H9 (cell line): ENCODE results near the gene ARVCF. TPM values are rescaled to one million over a fixed set of nuclear protein-coding genes. Genes with fewer than 3 reads are reported as not detected.

Experiments
- DNase-seq: peaks from one replicate; pipeline ENCODE4 v3.0.0-alpha.2; 2017
- H2AFZ ChIP-seq: one replicate; pipeline ENCODE4 v1.6.1; 2013; ENCODE audit warnings: mild to moderate bottlenecking, low read length, control low read depth, moderate library complexity
- H2AK5ac ChIP-seq: 2 replicates; pipeline ENCODE4 v1.6.1; 2013; ENCODE audit warnings: low read length, control low read depth, mixed read lengths; ENCODE audit not compliant: insufficient read length
- H2BK120ac ChIP-seq: one replicate; pipeline ENCODE4 v1.6.1; 2013; ENCODE audit warnings: low read depth, mild to moderate bottlenecking, low read length, control low read depth, inconsistent platforms; ENCODE audit not compliant: poor library complexity, severe bottlenecking
- H2BK12ac ChIP-seq: 2 replicates; pipeline ENCODE4 v1.6.1; 2013; ENCODE audit warnings: low read length, control low read depth, mixed read lengths, low read depth; ENCODE audit not compliant: insufficient read length
- H2BK15ac ChIP-seq: 2 replicates; pipeline ENCODE4 v1.6.1; 2013; ENCODE audit warnings: low read depth, low read length, control low read depth
- H2BK20ac ChIP-seq: one replicate; pipeline ENCODE4 v1.6.1; 2013; ENCODE audit warnings: low read depth, mild to moderate bottlenecking, low read length, control low read depth, inconsistent platforms; ENCODE audit not compliant: poor library complexity, severe bottlenecking
- H2BK5ac ChIP-seq: 2 replicates; pipeline ENCODE4 v1.6.1; 2013; ENCODE audit warnings: low read length, control low read depth, mixed read lengths; ENCODE audit not compliant: insufficient read length
- H3K14ac ChIP-seq: 2 replicates; pipeline ENCODE4 v1.6.1; 2013; ENCODE audit warnings: low read length, control low read depth; ENCODE audit not compliant: insufficient read depth
- H3K18ac ChIP-seq: 2 replicates; pipeline ENCODE4 v1.6.1; 2013; ENCODE audit warnings: low read depth, mild to moderate bottlenecking, mixed read lengths, low read length, control low read depth; ENCODE audit not compliant: insufficient read length
- H3K23ac ChIP-seq: 2 replicates; pipeline ENCODE4 v1.6.1; 2013; ENCODE audit warnings: low read length, control low read depth, mixed read lengths, low read depth; ENCODE audit not compliant: insufficient read length
- H3K23me2 ChIP-seq: 2 replicates; pipeline ENCODE4 v1.6.1; 2013; ENCODE audit warnings: low read depth, mild to moderate bottlenecking, mixed read lengths, low read length, control low read depth; ENCODE audit not compliant: insufficient read length, poor library complexity, severe bottlenecking
- H3K27ac ChIP-seq: 2 replicates; pipeline ENCODE4 v1.5.1; 2013; ENCODE audit warnings: low read length, control low read depth, mixed read lengths, low read depth; ENCODE audit not compliant: insufficient read length
- H3K27me3 ChIP-seq: 2 replicates; pipeline ENCODE4 v1.6.1; 2013; ENCODE audit warnings: low read length, control low read depth, inconsistent platforms; ENCODE audit not compliant: insufficient read depth
- H3K4ac ChIP-seq: 2 replicates; pipeline ENCODE4 v1.6.1; 2013; ENCODE audit warnings: low read depth, mild to moderate bottlenecking, control low read depth, inconsistent platforms, low read length, moderate library complexity
- H3K4me1 ChIP-seq: 2 replicates; pipeline ENCODE4 v1.6.1; 2013; ENCODE audit warnings: low read length, control low read depth, inconsistent platforms; ENCODE audit not compliant: insufficient read depth
- H3K4me2 ChIP-seq: 2 replicates; pipeline ENCODE4 v1.6.1; 2013; ENCODE audit warnings: low read length, control low read depth, mixed read lengths; ENCODE audit not compliant: insufficient read length, insufficient read depth
- H3K56ac ChIP-seq: 2 replicates; pipeline ENCODE4 v1.6.1; 2013; ENCODE audit warnings: low read depth, mild to moderate bottlenecking, mixed read lengths, low read length, control low read depth; ENCODE audit not compliant: insufficient read length
- H3K79me1 ChIP-seq: 2 replicates; pipeline ENCODE4 v1.6.1; 2013; ENCODE audit warnings: low read depth, mild to moderate bottlenecking, moderate library complexity, low read length, control low read depth, inconsistent platforms; ENCODE audit not compliant: insufficient read depth, poor library complexity, severe bottlenecking
- H3K79me2 ChIP-seq: 2 replicates; pipeline ENCODE4 v1.6.1; 2013; ENCODE audit warnings: low read length, control low read depth, inconsistent platforms; ENCODE audit not compliant: insufficient read depth
- H3K9ac ChIP-seq: 2 replicates; pipeline ENCODE4 v1.6.1; 2013; ENCODE audit warnings: low read length, control low read depth, mixed read lengths; ENCODE audit not compliant: insufficient read length; ENCODE audit errors: extremely low read depth
- H3K9me3 ChIP-seq: one replicate; pipeline ENCODE4 v1.6.1; 2013; ENCODE audit warnings: low read depth, low read length, inconsistent platforms; ENCODE audit not compliant: control insufficient read depth
- H3T11ph ChIP-seq: one replicate; pipeline ENCODE4 v1.6.1; 2013; ENCODE audit warnings: mild to moderate bottlenecking, low read length, control low read depth, inconsistent platforms
- H4K20me1 ChIP-seq: one replicate; pipeline ENCODE4 v1.6.1; 2013; ENCODE audit not compliant: control insufficient read depth, insufficient read length, insufficient read depth
- H4K5ac ChIP-seq: 2 replicates; pipeline ENCODE4 v1.6.1; 2013; ENCODE audit warnings: low read depth, mild to moderate bottlenecking, mixed read lengths, low read length, control low read depth; ENCODE audit not compliant: insufficient read length
- H4K8ac ChIP-seq: replicated peaks from 2 replicates; pipeline ENCODE4 v1.6.1; 2013; ENCODE audit warnings: low read length, control low read depth, mixed read lengths, low read depth; ENCODE audit not compliant: insufficient read length
- H4K91ac ChIP-seq: 2 replicates; pipeline ENCODE4 v1.6.1; 2013; ENCODE audit warnings: low read depth, mild to moderate bottlenecking, moderate library complexity, mixed read lengths, low read length, control low read depth; ENCODE audit not compliant: insufficient read length
- H3K27ac Mint-ChIP-seq, 3 experiments: 2 replicates in 2 of 3; 3 replicates in 1 of 3; pipeline ENCODE4 v1.8.0; 2020 to 2021; ENCODE audit warnings: mixed read lengths in 3 of 3, mild to moderate bottlenecking in 1 of 3, moderate library complexity in 1 of 3
- H3K27me3 Mint-ChIP-seq: 2 replicates; pipeline ENCODE4 v1.8.0; 2021; ENCODE audit warnings: low read depth, mild to moderate bottlenecking, moderate library complexity, mixed read lengths
- H3K36me3 Mint-ChIP-seq, 3 experiments: 2 replicates in 2 of 3; 3 replicates in 1 of 3; pipeline ENCODE4 v1.8.0; 2020 to 2021; ENCODE audit warnings: low read depth in 3 of 3, mixed read lengths in 3 of 3; ENCODE audit not compliant: insufficient read depth in 1 of 3
- H3K4me1 Mint-ChIP-seq, 2 experiments: 2 replicates each; pipeline ENCODE4 v1.8.0; 2020; ENCODE audit warnings: mixed read lengths in 2 of 2
- H3K4me3 Mint-ChIP-seq, 2 experiments: 2 replicates in 1 of 2; 3 replicates in 1 of 2; pipeline ENCODE4 v1.8.0; 2020 to 2021; ENCODE audit warnings: mild to moderate bottlenecking in 2 of 2, mixed read lengths in 2 of 2, moderate library complexity in 1 of 2
- H3K9me3 Mint-ChIP-seq, 2 experiments: 2 replicates in 1 of 2; 3 replicates in 1 of 2; pipeline ENCODE4 v1.8.0; 2020; ENCODE audit warnings: mild to moderate bottlenecking in 2 of 2, mixed read lengths in 2 of 2, moderate library complexity in 1 of 2
- WGBS: extraction: QIAGEN DNeasy Blood & Tissue Kit; methylation state at CpG from one replicate; pipeline ENCODE4 v1.1.7; 2013; ENCODE audit warnings: missing lambda C conversion rate, low lambda C conversion rate, mixed read lengths; ENCODE audit not compliant: insufficient read length; ENCODE audit errors: extremely low coverage; 5-methylcytosine and 5-hydroxymethylcytosine counted together
- total RNA-seq: library from RNA; stranded (reverse); gene quantifications from 2 replicates; pipeline ENCODE4 v1.2.1, GENCODE V29; 2021
- TF ChIP-seq, protein P1 (sequence below): fragments of 200-600 bp; sonication (generic); conservative IDR thresholded peaks from 3 replicates; pipeline ENCODE4 v1.8.0; 2021; ENCODE audit warnings: antibody characterized with exemption, mild to moderate bottlenecking

Gene ARVCF
- total RNA-seq, 1 experiment from 2014 or later, result 40.7 TPM

DNA sequence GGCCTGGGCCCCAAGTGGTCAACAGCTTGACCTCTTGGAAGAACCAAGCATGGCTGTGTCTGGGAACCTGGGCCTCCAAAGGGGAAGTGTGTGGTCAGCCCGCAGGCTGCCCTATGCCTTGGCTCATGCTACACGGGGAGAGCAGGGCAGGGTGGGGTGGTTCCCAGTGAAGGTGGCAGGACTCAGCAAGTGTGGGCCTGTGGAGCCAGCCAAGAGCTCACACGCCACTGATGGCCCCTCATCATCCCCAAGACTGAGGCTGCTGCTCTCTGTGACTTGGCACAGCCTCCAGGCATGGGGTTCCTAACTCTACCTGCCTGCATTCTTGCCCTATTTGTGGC, 47.5 kb upstream of the ARVCF start:
- Histone ChIP-seq H3K9me3 (no peaks in the 10 kb centered on the region), H3K27ac (no peak overlapping the region), H2BK15ac (no peak overlapping the region), H4K8ac (no peak overlapping the region), H3K27me3 (no peaks in the 10 kb centered on the region), H2BK120ac (no peak overlapping the region), H3K23me2 (no peaks in the 10 kb centered on the region), H3K4me1 (no peaks in the 10 kb centered on the region), H2BK5ac (no peak overlapping the region), H3K14ac (no peak overlapping the region; the same call in 1 of the 2 replicates), H4K91ac (no peak overlapping the region), H3T11ph (no peak overlapping the region), H3K23ac (no peak overlapping the region), H4K5ac (no peak overlapping the region), H2AK5ac (no peak overlapping the region), H2AFZ (no peak overlapping the region), H3K79me1 (no peaks in the 10 kb centered on the region), H3K4ac (no peak overlapping the region), H3K4me2 (no peak overlapping the region), H3K9ac (no peak overlapping the region), H4K20me1 (no peaks in the 10 kb centered on the region), H3K18ac (no peak overlapping the region), H3K79me2 (no peaks in the 10 kb centered on the region), H2BK20ac (no peak overlapping the region), H2BK12ac (no peak overlapping the region), H3K56ac (no peak overlapping the region)
- DNase-seq, result no peak
- peaks cover 0 to 3% (median 2%) of the 10 kb centered on the region in 3 experiments; a peak in 2 of 7 replicates for H3K36me3 Mint-ChIP-seq
- TF ChIP-seq, protein P1, sequence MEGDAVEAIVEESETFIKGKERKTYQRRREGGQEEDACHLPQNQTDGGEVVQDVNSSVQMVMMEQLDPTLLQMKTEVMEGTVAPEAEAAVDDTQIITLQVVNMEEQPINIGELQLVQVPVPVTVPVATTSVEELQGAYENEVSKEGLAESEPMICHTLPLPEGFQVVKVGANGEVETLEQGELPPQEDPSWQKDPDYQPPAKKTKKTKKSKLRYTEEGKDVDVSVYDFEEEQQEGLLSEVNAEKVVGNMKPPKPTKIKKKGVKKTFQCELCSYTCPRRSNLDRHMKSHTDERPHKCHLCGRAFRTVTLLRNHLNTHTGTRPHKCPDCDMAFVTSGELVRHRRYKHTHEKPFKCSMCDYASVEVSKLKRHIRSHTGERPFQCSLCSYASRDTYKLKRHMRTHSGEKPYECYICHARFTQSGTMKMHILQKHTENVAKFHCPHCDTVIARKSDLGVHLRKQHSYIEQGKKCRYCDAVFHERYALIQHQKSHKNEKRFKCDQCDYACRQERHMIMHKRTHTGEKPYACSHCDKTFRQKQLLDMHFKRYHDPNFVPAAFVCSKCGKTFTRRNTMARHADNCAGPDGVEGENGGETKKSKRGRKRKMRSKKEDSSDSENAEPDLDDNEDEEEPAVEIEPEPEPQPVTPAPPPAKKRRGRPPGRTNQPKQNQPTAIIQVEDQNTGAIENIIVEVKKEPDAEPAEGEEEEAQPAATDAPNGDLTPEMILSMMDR, result no peak
- H3K4me1 Mint-ChIP-seq, result no peaks in the 10 kb centered on the region
- H3K9me3 Mint-ChIP-seq, result no peaks in the 10 kb centered on the region
- no peak overlapping the region for H3K4me3 Mint-ChIP-seq
- H3K27me3 Mint-ChIP-seq, result peaks cover 13% of the 10 kb centered on the region
- WGBS, result no CpG with 5 or more reads among the region's 3 CpGs
- H3K27ac Mint-ChIP-seq, result peak overlapping the region in 1 of 3 experiments; percentile 72; a peak in 1 of 7 replicates
